Central memory CD8-positive, alpha-beta T cell (primary cell): ENCODE measurements around the gene SCAMP2.
"Not testable (repeated sequence)": the region's sequence is repeated elsewhere in the genome, so short reads cannot be mapped to it uniquely, and the experiment has no call there.

Source experiments
- ATAC-seq: fragments of 150-1000 bp; cut with Tn5 transposase; replicated peaks from 2 replicates; pipeline ENCODE4 v1.10.0; 2022; ENCODE audit warnings: mild to moderate bottlenecking, moderate FRiP score, moderate number of reproducible peaks; ENCODE audit not compliant: poor library complexity, severe bottlenecking; ENCODE audit errors: extremely low read depth
- DNase-seq, 2 donors: peaks; one replicate each; pipeline ENCODE4 v3.0.0; 2021; ENCODE audit warnings: low spot score in 2 of 2
- H3K27ac Mint-ChIP-seq: one replicate; pipeline ENCODE4 v1.8.0; 2022; ENCODE audit warnings: low read depth, mild to moderate bottlenecking, moderate library complexity, mixed read lengths
- H3K27me3 Mint-ChIP-seq: one replicate; pipeline ENCODE4 v1.8.0; 2022; ENCODE audit warnings: mixed read lengths
- H3K36me3 Mint-ChIP-seq: one replicate; pipeline ENCODE4 v1.8.0; 2022; ENCODE audit warnings: mild to moderate bottlenecking, moderate library complexity, mixed read lengths; ENCODE audit not compliant: insufficient read depth
- H3K4me1 Mint-ChIP-seq: one replicate; pipeline ENCODE4 v1.8.0; 2022; ENCODE audit warnings: mixed read lengths
- H3K4me3 Mint-ChIP-seq: one replicate; pipeline ENCODE4 v1.8.0; 2022; ENCODE audit warnings: mild to moderate bottlenecking, moderate library complexity, mixed read lengths
- H3K9me3 Mint-ChIP-seq: one replicate; pipeline ENCODE4 v1.8.0; 2022; ENCODE audit warnings: mixed read lengths

The SCAMP2 gene

DNA sequence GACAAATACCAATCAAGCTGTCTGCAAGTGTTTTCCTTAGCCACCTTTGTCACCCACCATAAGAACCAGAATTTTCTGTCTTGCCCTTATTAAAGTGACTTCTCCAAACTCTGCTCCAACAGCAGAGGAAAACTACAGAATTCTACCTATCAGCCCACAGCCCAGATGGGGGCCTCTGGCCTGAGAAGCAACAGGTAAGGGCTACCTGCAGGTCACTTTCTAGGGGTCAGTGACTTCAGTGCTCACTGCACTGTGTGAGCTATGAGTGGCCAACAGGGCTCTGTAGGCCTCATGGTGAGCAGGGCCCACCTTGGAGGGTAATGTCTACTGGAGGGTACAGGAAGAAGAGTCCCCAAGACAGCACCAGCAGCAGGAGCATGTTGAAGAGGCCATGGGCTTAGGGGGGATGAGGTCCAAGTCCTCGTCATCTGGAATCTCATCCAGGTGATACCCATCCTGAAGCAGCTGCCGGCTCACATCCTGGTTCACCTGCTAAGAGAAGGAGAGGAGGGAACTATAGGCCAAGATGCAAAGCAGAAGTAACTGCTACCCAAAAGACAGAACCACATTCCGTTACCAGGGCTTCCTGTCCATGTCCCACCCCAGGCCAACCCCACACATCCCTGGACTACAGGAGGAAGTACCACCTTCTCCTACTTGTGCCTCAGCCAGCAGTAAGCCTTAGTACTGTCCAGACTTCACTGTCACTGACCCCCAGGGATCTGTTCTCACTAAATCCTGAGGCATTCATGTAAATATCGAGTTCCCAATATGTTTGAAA lies 29.3 kb upstream of the SCAMP2 start:
- DNase-seq (no peak), ATAC-seq (no peak)
- H3K4me3 Mint-ChIP-seq, result no peak overlapping the region
- H3K27me3 Mint-ChIP-seq, result no peaks in the 10 kb centered on the region
- H3K4me1 Mint-ChIP-seq, result peaks cover 33% of the 10 kb centered on the region
- peaks cover 17% of the 10 kb centered on the region for H3K36me3 Mint-ChIP-seq
- H3K27ac Mint-ChIP-seq, result no peak overlapping the region
- H3K9me3 Mint-ChIP-seq, result no peaks in the 10 kb centered on the region

DNA sequence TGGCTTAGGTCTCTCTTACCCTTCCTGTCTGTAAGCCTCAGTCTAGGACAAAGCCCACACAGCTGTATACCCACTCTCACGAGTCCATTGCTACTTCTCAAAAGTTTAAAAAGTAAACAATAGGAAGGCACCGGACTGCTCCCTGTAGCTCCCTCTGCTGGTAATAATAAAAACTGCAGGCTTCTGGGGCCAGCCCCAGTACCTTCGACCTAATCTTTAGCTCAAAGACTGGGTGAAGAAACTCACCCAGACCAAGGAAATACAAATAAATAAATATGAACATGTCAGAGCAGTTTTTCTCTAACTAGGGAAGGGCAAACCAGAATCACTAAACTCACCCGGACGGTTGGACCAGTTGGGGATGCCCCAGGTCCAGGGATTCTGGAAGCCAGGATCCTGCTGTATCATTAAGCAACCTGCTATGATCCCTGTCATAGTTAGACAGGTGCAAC lies 28.5 kb upstream of the SCAMP2 start:
- ATAC-seq, result peak; percentile 41
- H3K9me3 Mint-ChIP-seq, result no peaks in the 10 kb centered on the region
- H3K36me3 Mint-ChIP-seq, result peaks cover 15% of the 10 kb centered on the region
- no peak overlapping the region for H3K27ac Mint-ChIP-seq
- no peaks in the 10 kb centered on the region for H3K27me3 Mint-ChIP-seq
- peak; percentile 52 to 58 for DNase-seq
- H3K4me1 Mint-ChIP-seq, result peaks cover 24% of the 10 kb centered on the region
- H3K4me3 Mint-ChIP-seq, result no peak overlapping the region

DNA sequence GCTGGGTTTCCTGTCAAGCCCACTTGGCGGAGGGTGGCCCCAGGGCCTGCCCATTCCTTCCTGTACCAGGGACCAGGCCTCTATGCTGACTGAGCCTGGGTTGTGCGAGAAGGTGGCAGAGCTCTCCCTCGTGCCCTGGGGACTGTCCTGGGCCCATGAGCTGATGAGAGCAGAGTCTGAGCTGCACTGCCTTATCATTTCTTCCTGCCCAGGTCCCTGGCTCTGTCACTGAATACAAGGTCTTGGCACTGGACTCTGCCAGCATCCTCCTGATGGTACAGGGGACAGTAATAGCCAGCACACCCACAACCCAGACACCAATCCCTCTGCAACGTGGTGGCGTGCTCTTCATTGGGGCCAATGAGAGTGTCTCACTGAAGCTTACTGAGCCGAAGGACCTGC lies 24.1 kb upstream of the SCAMP2 start:
- H3K4me1 Mint-ChIP-seq, result peaks cover 25% of the 10 kb centered on the region
- no peak for DNase-seq
- H3K27ac Mint-ChIP-seq, result no peak overlapping the region

DNA sequence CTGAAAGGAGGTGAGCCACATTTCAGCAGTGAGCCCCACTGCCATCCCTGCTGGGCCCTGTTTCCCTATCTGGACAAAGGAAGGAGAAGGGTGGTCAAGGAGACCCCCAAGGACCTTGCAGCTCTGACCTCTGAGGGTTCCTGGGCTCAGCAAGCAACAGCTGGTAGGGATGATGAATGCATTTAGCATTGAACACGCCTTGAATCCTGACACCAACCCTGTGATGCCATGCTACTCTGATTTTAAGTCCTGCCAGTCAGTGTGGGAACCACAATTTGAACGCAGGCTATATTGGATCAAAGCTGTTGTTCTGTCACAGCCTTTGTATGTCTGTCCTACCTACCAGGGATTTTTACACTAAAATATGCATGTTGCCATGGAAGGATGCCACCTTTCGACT lies 23.2 kb upstream of the SCAMP2 start:
- no peak for DNase-seq
- peaks cover 11% of the 10 kb centered on the region for H3K36me3 Mint-ChIP-seq
- no peak overlapping the region for H3K27ac Mint-ChIP-seq
- no peaks in the 10 kb centered on the region for H3K27me3 Mint-ChIP-seq
- H3K9me3 Mint-ChIP-seq, result no peaks in the 10 kb centered on the region
- H3K4me3 Mint-ChIP-seq, result no peak overlapping the region
- peaks cover 25% of the 10 kb centered on the region for H3K4me1 Mint-ChIP-seq
- ATAC-seq, result no peak

More for the DNA sequence above, 24.1 kb upstream of the SCAMP2 start:
- H3K36me3 Mint-ChIP-seq, result peaks cover 11% of the 10 kb centered on the region
- no peak overlapping the region for H3K4me3 Mint-ChIP-seq
- no peaks in the 10 kb centered on the region for H3K27me3 Mint-ChIP-seq
- no peak for ATAC-seq
- no peaks in the 10 kb centered on the region for H3K9me3 Mint-ChIP-seq

GRCh38 chr15:74895830-74896229 lies 22.7 kb upstream of the SCAMP2 start:
- Mint-ChIP-seq H3K9me3 (no peaks in the 10 kb centered on the region), H3K36me3 (peaks cover 11% of the 10 kb centered on the region), H3K4me3 (no peak overlapping the region), H3K27ac (no peak overlapping the region), H3K4me1 (peaks cover 24% of the 10 kb centered on the region), H3K27me3 (no peaks in the 10 kb centered on the region)
- ATAC-seq, result no peak
- no peak for DNase-seq

DNA sequence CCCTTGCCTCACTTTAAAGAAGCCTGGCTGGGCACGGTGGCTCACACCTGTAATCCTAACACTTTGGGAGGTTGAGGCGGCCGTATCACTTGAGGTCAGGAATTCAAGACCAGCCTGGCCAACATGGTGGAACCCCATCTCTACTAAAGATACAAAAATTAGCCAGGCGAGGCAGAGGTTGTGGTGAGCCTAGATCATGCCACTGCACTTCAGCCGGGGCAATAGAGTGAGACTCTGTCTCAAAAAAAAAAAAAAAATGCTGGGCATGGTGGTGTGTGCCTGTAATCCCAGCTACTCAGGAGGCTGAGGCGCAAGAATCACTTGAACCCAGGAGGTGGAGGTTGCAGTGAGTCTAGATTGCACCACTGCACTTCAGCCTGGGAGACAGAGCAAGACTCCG lies 21.2 kb upstream of the SCAMP2 start:
- not testable (repeated sequence) for ATAC-seq, H3K4me3 Mint-ChIP-seq, H3K27me3 Mint-ChIP-seq, H3K36me3 Mint-ChIP-seq, DNase-seq, H3K9me3 Mint-ChIP-seq
- Mint-ChIP-seq H3K27ac (peak overlapping the region; percentile 96), H3K4me1 (peaks cover 26% of the 10 kb centered on the region)

- Mint-ChIP-seq H3K27me3 (no peaks in the 10 kb centered on the region), H3K9me3 (no peaks in the 10 kb centered on the region), H3K4me3 (peak overlapping the region; percentile 75), H3K4me1 (peaks cover 30% of the 10 kb centered on the region), H3K36me3 (peaks cover 6% of the 10 kb centered on the region), H3K27ac (peak overlapping the region; percentile 96)
- DNase-seq (peak in 1 of 2 donors; percentile 37), ATAC-seq (peak; percentile 79)
Measured at GRCh38 chr15:74893627-74894026, 20.5 kb upstream of the SCAMP2 start.

DNA sequence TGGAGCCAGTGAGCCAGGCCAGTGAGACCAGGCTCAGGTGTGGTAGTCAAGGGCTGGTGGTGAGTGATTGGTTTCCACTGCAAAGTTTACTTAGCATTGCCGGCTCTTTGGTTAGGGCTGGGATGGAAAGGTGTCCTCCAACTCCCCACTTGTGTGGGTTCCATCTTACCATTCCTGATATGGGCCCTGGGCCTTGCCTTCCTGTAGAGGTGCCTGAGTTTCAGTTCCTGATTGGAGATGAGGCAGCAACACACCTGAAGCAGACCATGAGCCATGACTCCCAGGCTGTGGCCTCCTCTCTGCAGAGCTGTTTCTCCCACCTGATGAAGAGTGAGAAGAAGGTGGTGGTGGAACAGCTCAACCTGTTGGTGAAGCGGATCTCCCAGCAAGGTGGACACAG lies 19.8 kb upstream of the SCAMP2 start:
- Mint-ChIP-seq H3K27me3 (no peaks in the 10 kb centered on the region), H3K9me3 (no peaks in the 10 kb centered on the region), H3K27ac (peak overlapping the region; percentile 96), H3K4me1 (peaks cover 30% of the 10 kb centered on the region), H3K36me3 (peaks cover 4% of the 10 kb centered on the region), H3K4me3 (peak overlapping the region; percentile 75)
- ATAC-seq (no peak), DNase-seq (no peak)

- Mint-ChIP-seq H3K4me1 (peaks cover 30% of the 10 kb centered on the region), H3K27ac (peak overlapping the region; percentile 96), H3K9me3 (no peaks in the 10 kb centered on the region), H3K27me3 (no peaks in the 10 kb centered on the region), H3K36me3 (peaks cover 6% of the 10 kb centered on the region), H3K4me3 (no peak overlapping the region)
- DNase-seq (no peak), ATAC-seq (no peak)
Measured at GRCh38 chr15:74892313-74892712, 19.1 kb upstream of the SCAMP2 start.

- Mint-ChIP-seq H3K27ac (no peak overlapping the region), H3K4me3 (no peak overlapping the region), H3K4me1 (peaks cover 30% of the 10 kb centered on the region), H3K27me3 (no peaks in the 10 kb centered on the region), H3K36me3 (peaks cover 6% of the 10 kb centered on the region), H3K9me3 (no peaks in the 10 kb centered on the region)
- ATAC-seq (no peak), DNase-seq (no peak)
Measured at GRCh38 chr15:74891469-74891868, 18.3 kb upstream of the SCAMP2 start.

DNA sequence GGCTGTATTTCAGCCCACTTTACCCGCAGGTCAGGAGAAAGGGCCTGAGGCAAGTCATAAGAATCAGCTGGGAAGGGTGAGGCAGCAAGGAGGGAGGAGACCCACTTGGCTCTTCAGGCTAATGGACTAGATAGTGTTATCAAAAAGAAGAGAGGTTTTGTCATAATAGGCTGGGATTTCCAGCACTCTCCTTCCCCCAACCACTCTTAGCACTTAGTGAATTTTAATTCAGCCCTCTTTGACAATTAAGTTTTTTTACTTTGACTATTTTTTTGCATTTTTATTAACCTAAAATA lies 17.4 kb upstream of the SCAMP2 start:
- no peak for ATAC-seq
- H3K4me1 Mint-ChIP-seq, result peaks cover 30% of the 10 kb centered on the region
- peak overlapping the region; percentile 75 for H3K27ac Mint-ChIP-seq

GRCh38 chr15:74889883-74890664 lies 16.9 kb upstream of the SCAMP2 start, which contains the start of gene MPI:
Gene MPI (plus strand): TSS chr15:74890042. CDS start chr15:74890074, 32 bp downstream.
- peak; percentile 88 for ATAC-seq
- no peaks in the 10 kb centered on the region for H3K9me3 Mint-ChIP-seq
- peaks cover 6% of the 10 kb centered on the region for H3K36me3 Mint-ChIP-seq
- DNase-seq, result peak; percentile 63 to 72
- H3K27ac Mint-ChIP-seq, result peak within 1 kb of the TSS; percentile 75
- H3K27me3 Mint-ChIP-seq, result no peaks in the 10 kb centered on the region
- H3K4me3 Mint-ChIP-seq, result peak within 1 kb of the TSS; percentile 88
- peaks cover 30% of the 10 kb centered on the region for H3K4me1 Mint-ChIP-seq

More for the DNA sequence above, 17.4 kb upstream of the SCAMP2 start:
- no peak for DNase-seq
- peaks cover 6% of the 10 kb centered on the region for H3K36me3 Mint-ChIP-seq
- H3K4me3 Mint-ChIP-seq, result peak overlapping the region; percentile 88
- H3K9me3 Mint-ChIP-seq, result no peaks in the 10 kb centered on the region
- H3K27me3 Mint-ChIP-seq, result no peaks in the 10 kb centered on the region
